Gastrocnemius medialis (tissue), 4 donors: ENCODE data around the gene CNIH3.

Source experiments
- CTCF ChIP-seq, 5 experiments: fragments of 450-650 bp in 3 of 5; fragments of 200-600 bp in 2 of 5; sonication (generic) in 2 of 5; IDR thresholded peaks in 4 of 5; conservative IDR thresholded peaks in 1 of 5; 1 replicate in 4 of 5; 2 replicates in 1 of 5; pipeline ENCODE4 v1.5.1; 2016 to 2019; ENCODE audit warnings: antibody characterized with exemption in 5 of 5, mild to moderate bottlenecking in 3 of 5, moderate library complexity in 3 of 5
- POLR2A ChIP-seq, 2 donors: fragments of 450-650 bp; IDR thresholded peaks; one replicate each; pipeline ENCODE4 v1.6.1; 2017; ENCODE audit warnings: antibody characterized with exemption in 2 of 2, mild to moderate bottlenecking in 2 of 2, moderate library complexity in 2 of 2

- TF ChIP-seq CTCF (IDR thresholded peaks at IDR 0.05 in 4 of 5, conservative IDR thresholded peaks at IDR 0.05 in 1 of 5) (no peak), POLR2A (IDR thresholded peaks at IDR 0.05) (no peak)
Observed at GRCh38 chr1:224730965-224731364, 114.8 kb downstream of the CNIH3 start.
